Measurements from ENCODE around the gene ENPP7.
A peak's percentile ranks its signal among the peaks of the same experiment; 100 is the strongest.

ENPP7 gene

DNA sequence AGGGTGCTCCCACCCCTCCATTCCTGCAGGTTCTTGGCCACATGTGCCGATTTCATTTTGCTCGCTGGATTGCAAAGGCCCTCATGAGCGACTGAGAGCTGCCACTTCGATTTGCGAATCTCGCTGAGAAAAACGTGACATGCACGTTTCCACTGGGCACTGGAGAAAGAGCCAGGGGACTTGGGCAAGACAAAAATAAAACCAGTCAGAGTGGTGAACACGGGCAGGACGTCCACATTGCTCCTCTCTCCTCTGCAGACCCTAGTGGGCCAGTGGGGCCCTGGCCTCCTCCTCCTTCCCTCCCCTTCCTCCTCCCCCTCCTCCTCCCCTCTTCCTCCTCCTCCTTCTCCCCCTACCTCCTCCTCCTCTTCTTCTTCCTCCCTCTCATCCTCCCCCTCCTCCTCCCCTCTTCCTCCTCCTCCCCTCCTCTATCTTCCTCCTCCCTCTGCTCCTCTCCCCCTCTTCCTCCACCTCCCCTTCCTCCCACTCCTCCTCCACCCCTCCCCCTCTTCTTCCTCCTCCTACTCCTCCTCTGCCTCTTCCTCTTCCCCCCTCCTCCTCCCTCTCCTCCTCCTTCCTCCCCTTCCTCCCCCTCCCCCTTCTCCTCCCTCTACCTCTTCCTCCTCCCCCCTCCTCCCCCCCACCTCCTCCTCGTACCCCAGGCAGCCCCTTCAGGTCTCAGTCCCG is 28.1 kb upstream of the ENPP7 start:
- POLR2A ChIA-PET (ENCODE audit: low non-redundant PET), result no interaction called here
- DNase-seq (ENCODE audit: low spot score), result no peak

GRCh38 chr17:79704691-79705090 is 26.1 kb upstream of the ENPP7 start:
- no peak for TF ChIP-seq CTCF (conservative IDR thresholded peaks at IDR 0.05; ENCODE audit: low read depth)
- CTCF ChIA-PET, result interaction anchor here (0.6 kb wide), 1 partner anchor 16 kb away, joined by 3 read pairs; no protein-coding TSS in a partner anchor
- no peak for DNase-seq (ENCODE audit: low spot score)
- POLR2A ChIA-PET (ENCODE audit: low non-redundant PET), result no interaction called here
- no peak overlapping the region for H3K27ac ChIP-seq

More for the DNA sequence above, 28.1 kb upstream of the ENPP7 start:
- CTCF ChIA-PET, result no interaction called here
- no peak for TF ChIP-seq CTCF (conservative IDR thresholded peaks at IDR 0.05; ENCODE audit: low read depth)
- no peak overlapping the region for H3K27ac ChIP-seq

DNA sequence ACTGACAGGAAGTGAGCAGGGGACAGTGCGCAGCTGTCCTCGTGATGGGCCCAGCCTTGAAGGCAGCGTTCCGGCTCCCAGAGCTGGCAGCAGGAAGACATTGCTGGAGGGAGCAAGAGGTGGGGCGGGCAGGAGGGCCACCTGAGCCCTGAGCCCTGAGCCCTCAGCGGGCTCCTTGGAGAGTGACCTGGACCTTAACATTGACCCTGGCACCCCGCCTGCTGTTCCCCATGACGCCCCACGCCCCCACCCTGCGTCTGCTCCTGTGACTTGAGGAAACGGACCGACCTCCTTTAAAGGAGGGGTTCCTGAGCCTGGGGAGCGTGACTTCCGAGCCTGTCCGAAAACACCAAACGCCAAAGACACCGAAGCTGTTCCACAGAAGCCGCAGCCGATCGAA is 25.1 kb upstream of the ENPP7 start:
- ChIA-PET POLR2A (ENCODE audit: low non-redundant PET) (no interaction called here), CTCF (no interaction called here)
- no peak for TF ChIP-seq CTCF (conservative IDR thresholded peaks at IDR 0.05; ENCODE audit: low read depth)
- H3K27ac ChIP-seq, result no peak overlapping the region
- DNase-seq (ENCODE audit: low spot score), result no peak

- ChIA-PET CTCF (interaction anchor here (0.5 to 1.0 kb wide), 4 partner anchors 35 to 315 kb away, joined by 3 to 4 read pairs (median 4); no protein-coding TSS in a partner anchor), POLR2A (ENCODE audit: low non-redundant PET) (no interaction called here)
- DNase-seq (ENCODE audit: low spot score), result no peak
- H3K27ac ChIP-seq, result no peak overlapping the region
- no peak for TF ChIP-seq CTCF (conservative IDR thresholded peaks at IDR 0.05; ENCODE audit: low read depth)
These were observed 23.6 kb upstream of the ENPP7 start for GRCh38 chr17:79706931-79707850.

GRCh38 chr17:79707931-79708891 is 22.5 kb upstream of the ENPP7 start:
- POLR2A ChIA-PET (ENCODE audit: low non-redundant PET), result no interaction called here
- CTCF ChIA-PET, result interaction anchor here (0.6 to 1.1 kb wide), 14 partner anchors 9 to 328 kb away, joined by 3 to 5 read pairs (median 3); no protein-coding TSS in a partner anchor
- TF ChIP-seq CTCF (conservative IDR thresholded peaks at IDR 0.05; ENCODE audit: low read depth), result peak; percentile 83
- DNase-seq (ENCODE audit: low spot score), result peak; percentile 49
- no peak overlapping the region for H3K27ac ChIP-seq
